ENCODE results near the gene PDGFA. TPM values are rescaled to one million over a fixed set of nuclear protein-coding genes. Genes with fewer than 3 reads are reported as not detected.

The PDGFA gene
- total RNA-seq, 1 donor from 2014 or later, result 0.85 TPM

- Mint-ChIP-seq H3K9me3 (ENCODE audit: unreplicated experiment) (no peaks in the 10 kb centered on the region), H3K27ac (ENCODE audit: unreplicated experiment) (no peak overlapping the region), H3K36me3 (ENCODE audit: low read depth, unreplicated experiment) (no peaks in the 10 kb centered on the region), H3K4me1 (ENCODE audit: unreplicated experiment) (no peaks in the 10 kb centered on the region), H3K4me3 (ENCODE audit: unreplicated experiment) (no peak overlapping the region), H3K27me3 (ENCODE audit: unreplicated experiment) (peaks cover 10% of the 10 kb centered on the region)
- no peak for DNase-seq (ENCODE audit: low spot score)
- no peak for TF ChIP-seq CTCF (IDR thresholded peaks at IDR 0.05; ENCODE audit: unreplicated experiment)
These were observed 14.5 kb downstream of the PDGFA start for GRCh38 chr7:505171-505570.

GRCh38 chr7:504221-505111 lies 15.2 kb downstream of the PDGFA start:
- TF ChIP-seq CTCF (IDR thresholded peaks at IDR 0.05; ENCODE audit: unreplicated experiment), result no peak
- no peak overlapping the region for H3K27ac Mint-ChIP-seq (ENCODE audit: unreplicated experiment)
- H3K4me3 Mint-ChIP-seq (ENCODE audit: unreplicated experiment), result no peak overlapping the region
- DNase-seq (ENCODE audit: low spot score), result no peak
- H3K36me3 Mint-ChIP-seq (ENCODE audit: low read depth, unreplicated experiment), result no peaks in the 10 kb centered on the region
- H3K9me3 Mint-ChIP-seq (ENCODE audit: unreplicated experiment), result no peaks in the 10 kb centered on the region
- no peaks in the 10 kb centered on the region for H3K4me1 Mint-ChIP-seq (ENCODE audit: unreplicated experiment)
- H3K27me3 Mint-ChIP-seq (ENCODE audit: unreplicated experiment), result peaks cover 8% of the 10 kb centered on the region

- H3K36me3 Mint-ChIP-seq (ENCODE audit: low read depth, unreplicated experiment), result no peaks in the 10 kb centered on the region
These were observed 16.0 kb downstream of the PDGFA start for GRCh38 chr7:503575-504111.

GRCh38 chr7:502296-502695 lies 17.4 kb downstream of the PDGFA start:
- no peak overlapping the region for H3K4me3 Mint-ChIP-seq (ENCODE audit: unreplicated experiment)
- H3K4me1 Mint-ChIP-seq (ENCODE audit: unreplicated experiment), result no peaks in the 10 kb centered on the region
- H3K36me3 Mint-ChIP-seq (ENCODE audit: low read depth, unreplicated experiment), result no peaks in the 10 kb centered on the region
- H3K27me3 Mint-ChIP-seq (ENCODE audit: unreplicated experiment), result peaks cover 12% of the 10 kb centered on the region
- no peak overlapping the region for H3K27ac Mint-ChIP-seq (ENCODE audit: unreplicated experiment)
- TF ChIP-seq CTCF (IDR thresholded peaks at IDR 0.05; ENCODE audit: unreplicated experiment), result no peak
- no peaks in the 10 kb centered on the region for H3K9me3 Mint-ChIP-seq (ENCODE audit: unreplicated experiment)
- DNase-seq (ENCODE audit: low spot score), result no peak

More at GRCh38 chr7:503575-504111, 16.0 kb downstream of the PDGFA start:
- no peak overlapping the region for H3K4me3 Mint-ChIP-seq (ENCODE audit: unreplicated experiment)
- H3K27ac Mint-ChIP-seq (ENCODE audit: unreplicated experiment), result no peak overlapping the region
- peaks cover 7% of the 10 kb centered on the region for H3K27me3 Mint-ChIP-seq (ENCODE audit: unreplicated experiment)
- H3K4me1 Mint-ChIP-seq (ENCODE audit: unreplicated experiment), result no peaks in the 10 kb centered on the region
- TF ChIP-seq CTCF (IDR thresholded peaks at IDR 0.05; ENCODE audit: unreplicated experiment), result no peak
- H3K9me3 Mint-ChIP-seq (ENCODE audit: unreplicated experiment), result no peaks in the 10 kb centered on the region
- DNase-seq (ENCODE audit: low spot score), result no peak

GRCh38 chr7:501526-501925 lies 18.1 kb downstream of the PDGFA start:
- Mint-ChIP-seq H3K9me3 (ENCODE audit: unreplicated experiment) (no peaks in the 10 kb centered on the region), H3K4me1 (ENCODE audit: unreplicated experiment) (no peaks in the 10 kb centered on the region), H3K4me3 (ENCODE audit: unreplicated experiment) (no peak overlapping the region), H3K27me3 (ENCODE audit: unreplicated experiment) (peaks cover 12% of the 10 kb centered on the region), H3K36me3 (ENCODE audit: low read depth, unreplicated experiment) (no peaks in the 10 kb centered on the region), H3K27ac (ENCODE audit: unreplicated experiment) (no peak overlapping the region)
- TF ChIP-seq CTCF (IDR thresholded peaks at IDR 0.05; ENCODE audit: unreplicated experiment), result no peak
- no peak for DNase-seq (ENCODE audit: low spot score)

Measured in endothelial cell (in vitro differentiated cells).